GM12874 (cell line): ENCODE measurements around the gene MYBBP1A.

Experiments used
- CTCF ChIP-seq: IDR thresholded peaks from 2 replicates; pipeline ENCODE4 v1.5.1; 2011; ENCODE audit warnings: low read depth, mild to moderate bottlenecking, control low read depth, low read length, moderate library complexity; ENCODE audit not compliant: insufficient read depth

The MYBBP1A gene

GRCh38 chr17:4584917-4585637 lies 29.9 kb upstream of the MYBBP1A start:
- no peak for TF ChIP-seq CTCF

- TF ChIP-seq CTCF: no peak
These were observed 29.1 kb upstream of the MYBBP1A start, which contains the start of gene SMTNL2 for GRCh38 chr17:4584101-4584916. SMTNL2 (plus strand) TSS chr17:4584529; CDS start chr17:4584606, 77 bp downstream.

- no peak for TF ChIP-seq CTCF
These were observed 28.6 kb upstream of the MYBBP1A start for GRCh38 chr17:4583782-4584100.

- no peak for TF ChIP-seq CTCF
These were observed 28.0 kb upstream of the MYBBP1A start for GRCh38 chr17:4583206-4583605.

GRCh38 chr17:4582691-4583090 lies 27.5 kb upstream of the MYBBP1A start:
- TF ChIP-seq CTCF: no peak

- TF ChIP-seq CTCF: no peak
These were observed 26.9 kb upstream of the MYBBP1A start for GRCh38 chr17:4582101-4582501.

- no peak for TF ChIP-seq CTCF
These were observed 25.1 kb upstream of the MYBBP1A start for GRCh38 chr17:4580291-4580690.
